Left ventricle myocardium inferior (tissue), 1 donor: ENCODE data around the gene FAM120B. TPM values are rescaled to one million over a fixed set of nuclear protein-coding genes. Genes with fewer than 3 reads are reported as not detected.

ENCODE experiments used
- DNase-seq: peaks from one replicate; pipeline ENCODE4 v3.0.0-alpha.2; 2020
- H3K27ac ChIP-seq: fragments of 200-600 bp; replicated peaks from 2 replicates; pipeline ENCODE4 v1.8.0; 2021
- H3K27me3 ChIP-seq: fragments of 200-600 bp; 2 replicates; pipeline ENCODE4 v1.8.0; 2021; ENCODE audit warnings: low read depth
- H3K36me3 ChIP-seq: fragments of 200-600 bp; 2 replicates; pipeline ENCODE4 v1.8.0; 2021
- H3K4me1 ChIP-seq: fragments of 200-600 bp; 2 replicates; pipeline ENCODE4 v1.8.0; 2021
- H3K4me3 ChIP-seq: fragments of 200-600 bp; 2 replicates; pipeline ENCODE4 v1.8.0; 2021; ENCODE audit warnings: mild to moderate bottlenecking, moderate library complexity
- H3K9me3 ChIP-seq: fragments of 200-600 bp; replicated peaks from 2 replicates; pipeline ENCODE4 v1.8.0; 2021
- CTCF ChIP-seq: fragments of 200-600 bp; IDR thresholded peaks from 2 replicates; pipeline ENCODE4 v1.8.0; 2021; ENCODE audit warnings: antibody characterized with exemption, mild to moderate bottlenecking, borderline replicate concordance
- intact Hi-C: fragments of 100-400 bp; cut with micrococcal nuclease; formaldehyde crosslinking; loops from one replicate; pipeline ENCODE4 v1.11.0; 2022
- total RNA-seq: library from RNA; stranded (reverse); fragmentation: NEBNext Ultra II Directional; extraction: Animal tissue kit (Norgen Biotek cat#: 25700); gene quantifications from one replicate; pipeline ENCODE4 v1.2.1, GENCODE V29; 2021
- donor health status: DM: no; HTN: yes; CAD: no; lungs with severe emphysema.

Gene FAM120B
- total RNA-seq, 1 donor from 2014 or later: 20.1 TPM

- no peak for TF ChIP-seq CTCF
- DNase-seq: no peak
- intact Hi-C loops: no loop called here
- Histone ChIP-seq H3K36me3 (peaks cover 36% of the 10 kb centered on the region), H3K4me1 (peaks cover 55% of the 10 kb centered on the region), H3K4me3 (no peak overlapping the region), H3K27me3 (peaks cover 4% of the 10 kb centered on the region), H3K9me3 (no peaks in the 10 kb centered on the region), H3K27ac (no peak overlapping the region)
Observed at GRCh38 chr6:170283212-170284081, 23.1 kb upstream of the FAM120B start.

GRCh38 chr6:170284126-170284773, 22.3 kb upstream of the FAM120B start:
- Histone ChIP-seq H3K4me1 (peaks cover 55% of the 10 kb centered on the region), H3K27ac (no peak overlapping the region), H3K27me3 (peaks cover 11% of the 10 kb centered on the region), H3K36me3 (peaks cover 36% of the 10 kb centered on the region), H3K9me3 (no peaks in the 10 kb centered on the region), H3K4me3 (no peak overlapping the region)
- intact Hi-C loops: no loop called here
- TF ChIP-seq CTCF: no peak
- DNase-seq: no peak

- no peaks in the 10 kb centered on the region for H3K9me3 ChIP-seq
- intact Hi-C loops: no loop called here
- H3K27me3 ChIP-seq: peaks cover 18% of the 10 kb centered on the region
- H3K4me1 ChIP-seq: peaks cover 55% of the 10 kb centered on the region
- no peak overlapping the region for H3K4me3 ChIP-seq
- H3K27ac ChIP-seq: peak overlapping the region; percentile 84
- no peak for TF ChIP-seq CTCF
- H3K36me3 ChIP-seq: peaks cover 36% of the 10 kb centered on the region
- no peak for DNase-seq
Observed at GRCh38 chr6:170284866-170285469, 21.6 kb upstream of the FAM120B start.

GRCh38 chr6:170285482-170285881, 21.1 kb upstream of the FAM120B start:
- H3K36me3 ChIP-seq: peaks cover 36% of the 10 kb centered on the region
- H3K27ac ChIP-seq: peak overlapping the region; percentile 84
- peaks cover 18% of the 10 kb centered on the region for H3K27me3 ChIP-seq
- no peaks in the 10 kb centered on the region for H3K9me3 ChIP-seq
- no peak for TF ChIP-seq CTCF
- DNase-seq: no peak
- H3K4me1 ChIP-seq: peaks cover 57% of the 10 kb centered on the region
- no peak overlapping the region for H3K4me3 ChIP-seq
- intact Hi-C loops: no loop called here

GRCh38 chr6:170286246-170286933, 20.2 kb upstream of the FAM120B start:
- H3K27me3 ChIP-seq: peaks cover 21% of the 10 kb centered on the region
- peak overlapping the region; percentile 84 for H3K27ac ChIP-seq
- intact Hi-C loops: no loop called here
- H3K36me3 ChIP-seq: peaks cover 36% of the 10 kb centered on the region
- TF ChIP-seq CTCF: no peak
- peaks cover 62% of the 10 kb centered on the region for H3K4me1 ChIP-seq
- peak overlapping the region; percentile 90 for H3K4me3 ChIP-seq
- DNase-seq: peak; percentile 53
- H3K9me3 ChIP-seq: no peaks in the 10 kb centered on the region
